Gastrocnemius medialis (tissue), 4 donors: ENCODE results near the gene OCA2. TPM values are rescaled to one million over a fixed set of nuclear protein-coding genes. Genes with fewer than 3 reads are reported as not detected.

Experiments used
- ATAC-seq, 2 donors: fragments of 150-250 bp; one replicate each; pipeline ENCODE4 v1.9.1; 2016
- DNase-seq, 2 donors: peaks; one replicate each; pipeline ENCODE4 v3.0.0-alpha.2; 2019
- H3K27ac ChIP-seq, 4 donors: fragments of 200-600 bp; sonication (generic); 1 replicate in 1 of 4; 2 replicates in 3 of 4; pipeline ENCODE4 v1.5.1; 2016 to 2018; ENCODE audit warnings: mild to moderate bottlenecking in 2 of 4, moderate library complexity in 1 of 4
- H3K27me3 ChIP-seq, 3 donors: fragments of 200-600 bp; sonication (generic) in 2 of 3; 1 replicate in 1 of 3; 2 replicates in 2 of 3; pipeline versions ENCODE4 v1.5.1 to v1.6.0; 2016 to 2019; ENCODE audit warnings: mild to moderate bottlenecking in 1 of 3, moderate library complexity in 1 of 3
- H3K36me3 ChIP-seq, 2 donors: fragments of 200-600 bp; sonication (generic) in 1 of 2; one replicate each; pipeline ENCODE4 v1.5.1; 2017 to 2018
- H3K4me1 ChIP-seq, 2 donors: fragments of 200-600 bp; sonication (generic) in 1 of 2; one replicate each; pipeline ENCODE4 v1.5.1; 2016 to 2017; ENCODE audit warnings: mild to moderate bottlenecking in 2 of 2
- H3K4me3 ChIP-seq, 4 donors: fragments of 200-600 bp; sonication (generic) in 3 of 4; 1 replicate in 1 of 4; 2 replicates in 3 of 4; pipeline ENCODE4 v1.5.1; 2016 to 2019; ENCODE audit warnings: mild to moderate bottlenecking in 2 of 4
- H3K9me3 ChIP-seq, 3 donors: fragments of 200-600 bp; sonication (generic) in 2 of 3; 1 replicate in 1 of 3; 2 replicates in 2 of 3; pipeline ENCODE4 v1.5.1; 2016 to 2019
- CTCF ChIP-seq, 5 experiments: fragments of 450-650 bp in 3 of 5; fragments of 200-600 bp in 2 of 5; sonication (generic) in 2 of 5; IDR thresholded peaks in 4 of 5; conservative IDR thresholded peaks in 1 of 5; 1 replicate in 4 of 5; 2 replicates in 1 of 5; pipeline ENCODE4 v1.5.1; 2016 to 2019; ENCODE audit warnings: antibody characterized with exemption in 5 of 5, mild to moderate bottlenecking in 3 of 5, moderate library complexity in 3 of 5
- POLR2A ChIP-seq, 2 donors: fragments of 450-650 bp; IDR thresholded peaks; one replicate each; pipeline ENCODE4 v1.6.1; 2017; ENCODE audit warnings: antibody characterized with exemption in 2 of 2, mild to moderate bottlenecking in 2 of 2, moderate library complexity in 2 of 2
- in situ Hi-C, 4 donors: fragments of 200-750 bp; cut with MboI; loops; one replicate each; pipeline versions ENCODE4 v1.15.0 to v1.8.0; 2017; ENCODE audit warnings: low sequenced_read_pairs in 4 of 4
- intact Hi-C: fragments of 100-400 bp; cut with DNase I; formaldehyde crosslinking; loops from one replicate; pipeline ENCODE4 v1.15.1; 2023; ENCODE audit warnings: low total_unique reads
- total RNA-seq, 4 donors: library from RNA; depleted of rRNA; stranded (reverse); fragments of >200 nt; gene quantifications; one replicate each; pipeline versions ENCODE4 v1.1.0 to v1.2.3, GENCODE V29; 2016

OCA2 gene
- total RNA-seq, 4 donors from 2014 or later: 0.16 to 0.63 (median 0.41) TPM; not detected in 1

DNA sequence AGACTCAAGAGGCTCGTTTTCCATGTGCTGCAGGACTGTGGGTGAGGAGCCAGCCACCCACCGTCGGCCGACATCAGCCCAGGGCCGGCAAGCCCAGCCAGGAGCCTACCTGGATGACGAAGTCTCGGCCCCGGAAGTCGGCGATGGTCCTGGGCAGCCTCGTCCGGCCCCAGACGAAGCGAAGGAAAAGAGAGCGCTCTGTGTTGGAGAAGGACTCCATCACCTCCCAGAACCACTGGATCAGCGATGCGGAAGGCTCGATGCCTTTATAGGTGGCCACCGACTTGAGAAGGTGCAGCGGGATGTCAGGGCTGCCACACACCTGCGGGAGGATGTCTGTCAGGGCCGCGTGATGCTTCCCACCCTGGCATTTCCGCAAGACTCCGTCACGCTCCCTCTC, 13.8 kb upstream of the OCA2 start:
- DNase-seq (no peak), ATAC-seq (no peak)
- no peak overlapping the region for H3K27ac ChIP-seq
- in situ Hi-C loops (no loop called here), intact Hi-C loops (no loop called here)
- no peak overlapping the region for H3K4me3 ChIP-seq
- TF ChIP-seq POLR2A (IDR thresholded peaks at IDR 0.05) (no peak), CTCF (IDR thresholded peaks at IDR 0.05 in 4 of 5, conservative IDR thresholded peaks at IDR 0.05 in 1 of 5) (no peak)
- H3K27me3 ChIP-seq: no peaks in the 10 kb centered on the region
- no peaks in the 10 kb centered on the region for H3K4me1 ChIP-seq
- peaks cover 4 to 59% of the 10 kb centered on the region in 2 donors for H3K36me3 ChIP-seq
- H3K9me3 ChIP-seq: no peaks in the 10 kb centered on the region

DNA sequence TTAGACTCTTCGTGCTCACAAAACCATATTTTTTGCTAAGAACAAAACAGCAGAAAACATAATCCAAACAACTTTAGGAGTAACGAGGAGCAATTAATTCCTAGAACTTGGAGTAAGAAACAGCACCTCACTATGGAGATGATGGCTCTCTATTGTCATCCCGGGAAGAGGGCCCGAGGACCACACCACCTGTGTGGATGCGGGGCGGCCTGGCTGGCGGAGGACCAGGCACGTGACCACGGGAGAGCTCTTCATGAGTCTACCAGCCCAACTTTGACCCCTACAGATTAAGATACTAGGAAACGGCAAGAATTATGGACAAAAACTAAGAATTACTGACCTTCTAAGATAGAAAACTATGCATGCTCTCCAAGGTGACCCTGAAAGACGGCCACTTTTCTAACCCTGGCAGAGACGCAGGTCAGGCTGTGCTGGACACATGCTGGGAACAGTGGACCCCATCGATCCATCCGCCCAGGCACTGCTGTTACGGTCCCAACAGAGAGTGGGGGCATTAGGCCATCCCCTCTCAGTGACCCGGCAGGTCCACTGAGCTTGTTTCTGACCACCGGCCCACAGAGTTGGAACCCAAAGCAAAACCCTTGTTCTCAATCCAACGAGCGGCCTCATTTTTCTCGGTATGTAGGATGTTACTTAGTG, 13.1 kb upstream of the OCA2 start:
- no peak for DNase-seq
- H3K4me3 ChIP-seq: no peak overlapping the region
- H3K9me3 ChIP-seq: no peaks in the 10 kb centered on the region
- peaks cover 0 to 4% of the 10 kb centered on the region in 2 donors for H3K4me1 ChIP-seq
- no peak for ATAC-seq
- in situ Hi-C loops: no loop called here
- no peaks in the 10 kb centered on the region for H3K27me3 ChIP-seq
- H3K27ac ChIP-seq: no peak overlapping the region
- peaks cover 4 to 59% of the 10 kb centered on the region in 2 donors for H3K36me3 ChIP-seq
- TF ChIP-seq CTCF (IDR thresholded peaks at IDR 0.05 in 4 of 5, conservative IDR thresholded peaks at IDR 0.05 in 1 of 5) (no peak), POLR2A (IDR thresholded peaks at IDR 0.05) (no peak)
- intact Hi-C loops: no loop called here

GRCh38 chr15:28111543-28111942, 12.4 kb upstream of the OCA2 start:
- in situ Hi-C loops (no loop called here), intact Hi-C loops (no loop called here)
- no peaks in the 10 kb centered on the region for H3K9me3 ChIP-seq
- peaks cover under 1 to 6% of the 10 kb centered on the region in 2 donors for H3K4me1 ChIP-seq
- peaks cover under 1 to 3% (median 1%) of the 10 kb centered on the region in 3 donors for H3K27me3 ChIP-seq
- no peak overlapping the region for H3K27ac ChIP-seq
- TF ChIP-seq CTCF (IDR thresholded peaks at IDR 0.05 in 4 of 5, conservative IDR thresholded peaks at IDR 0.05 in 1 of 5): no peak
- TF ChIP-seq POLR2A (IDR thresholded peaks at IDR 0.05): no peak
- no peak overlapping the region for H3K4me3 ChIP-seq
- ATAC-seq (no peak), DNase-seq (no peak)
- peaks cover 4 to 53% of the 10 kb centered on the region in 2 donors for H3K36me3 ChIP-seq

DNA sequence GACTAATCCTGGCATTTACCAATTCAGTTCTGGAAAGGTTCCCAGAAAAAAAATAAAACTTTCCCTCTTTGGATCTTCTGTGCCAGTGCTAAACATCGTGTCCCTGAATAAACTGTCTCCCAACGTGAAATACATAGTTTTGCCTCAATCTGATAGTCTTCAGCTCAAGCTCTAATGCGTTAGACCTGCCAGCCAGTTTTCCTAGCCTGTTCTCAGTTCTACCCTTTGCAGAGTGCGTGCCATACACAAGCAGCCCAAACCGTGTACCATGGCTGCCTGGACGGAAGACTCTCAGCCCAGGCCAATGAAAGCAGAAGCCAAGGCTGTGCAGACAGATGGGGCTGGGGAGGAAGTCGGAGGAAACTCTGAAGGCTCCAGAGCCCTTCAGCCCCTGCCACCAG, 11.4 kb upstream of the OCA2 start:
- intact Hi-C loops (no loop called here), in situ Hi-C loops (no loop called here)
- Histone ChIP-seq H3K9me3 (no peaks in the 10 kb centered on the region), H3K27ac (no peak overlapping the region), H3K27me3 (peaks cover 6 to 11% (median 9%) of the 10 kb centered on the region in 3 donors), H3K4me3 (no peak overlapping the region), H3K4me1 (peaks cover 4 to 11% of the 10 kb centered on the region in 2 donors), H3K36me3 (peaks cover 0 to 43% of the 10 kb centered on the region in 2 donors)
- TF ChIP-seq POLR2A (IDR thresholded peaks at IDR 0.05) (no peak), CTCF (IDR thresholded peaks at IDR 0.05 in 4 of 5, conservative IDR thresholded peaks at IDR 0.05 in 1 of 5) (no peak)
- ATAC-seq (no peak), DNase-seq (no peak)
